Tibial nerve (tissue), 4 donors: ENCODE results near the gene PHF21B. TPM values are rescaled to one million over a fixed set of nuclear protein-coding genes. Genes with fewer than 3 reads are reported as not detected.

Source experiments
- DNase-seq, 2 donors: peaks; one replicate each; pipeline ENCODE4 v3.0.0-alpha.2; 2019; ENCODE audit warnings: low spot score in 2 of 2
- H3K27ac ChIP-seq, 4 donors: fragments of 200-600 bp; sonication (generic) in 3 of 4; one replicate each; pipeline ENCODE4 v1.5.1; 2017 to 2019; ENCODE audit warnings: mild to moderate bottlenecking in 1 of 4
- H3K27me3 ChIP-seq, 2 donors: fragments of 200-600 bp; sonication (generic) in 1 of 2; one replicate each; pipeline versions ENCODE4 v1.5.1 to v1.6.0; 2017 to 2019
- H3K36me3 ChIP-seq, 3 donors: fragments of 200-600 bp; sonication (generic); one replicate each; pipeline ENCODE4 v1.5.1; 2018 to 2019
- H3K4me1 ChIP-seq, 4 donors: fragments of 200-600 bp; sonication (generic) in 3 of 4; one replicate each; pipeline ENCODE4 v1.5.1; 2017 to 2019
- H3K4me3 ChIP-seq, 4 donors: fragments of 200-600 bp; sonication (generic) in 3 of 4; one replicate each; pipeline ENCODE4 v1.5.1; 2017 to 2019; ENCODE audit warnings: mild to moderate bottlenecking in 1 of 4, moderate library complexity in 1 of 4
- H3K9me3 ChIP-seq, 4 donors: fragments of 200-600 bp; sonication (generic) in 3 of 4; one replicate each; pipeline ENCODE4 v1.5.1; 2017 to 2019
- EP300 ChIP-seq, 2 donors: sonication (generic); formaldehyde crosslinking; IDR thresholded peaks; one replicate each; pipeline ENCODE4 v1.6.1; 2017; ENCODE audit warnings: antibody characterized with exemption in 2 of 2, mild to moderate bottlenecking in 1 of 2
- POLR2A ChIP-seq, 2 donors: fragments of 450-650 bp; IDR thresholded peaks; one replicate each; pipeline ENCODE4 v1.6.1; 2017; ENCODE audit warnings: antibody characterized with exemption in 2 of 2, mild to moderate bottlenecking in 2 of 2, moderate library complexity in 2 of 2
- WGBS, 2 donors: methylation state at CpG; one replicate each; pipeline ENCODE4 v1.1.5; 2018; 5-methylcytosine and 5-hydroxymethylcytosine counted together
- total RNA-seq, 4 donors: library from RNA; depleted of rRNA; stranded (reverse); fragments of >200 nt; gene quantifications; one replicate each; pipeline ENCODE4 v1.1.0, GENCODE V29; 2016
- TF ChIP-seq, protein P1 (sequence below), 5 experiments: fragments of 200-600 bp in 3 of 5; fragments of 450-650 bp in 2 of 5; sonication (generic) in 3 of 5; IDR thresholded peaks; one replicate each; pipeline ENCODE4 v1.5.1; 2016 to 2019; ENCODE audit warnings: antibody characterized with exemption in 5 of 5, mild to moderate bottlenecking in 3 of 5, moderate library complexity in 2 of 5

PHF21B gene
- total RNA-seq, 4 donors from 2014 or later = 0.39 to 4.2 (median 0.90) TPM; not detected in 1

DNA sequence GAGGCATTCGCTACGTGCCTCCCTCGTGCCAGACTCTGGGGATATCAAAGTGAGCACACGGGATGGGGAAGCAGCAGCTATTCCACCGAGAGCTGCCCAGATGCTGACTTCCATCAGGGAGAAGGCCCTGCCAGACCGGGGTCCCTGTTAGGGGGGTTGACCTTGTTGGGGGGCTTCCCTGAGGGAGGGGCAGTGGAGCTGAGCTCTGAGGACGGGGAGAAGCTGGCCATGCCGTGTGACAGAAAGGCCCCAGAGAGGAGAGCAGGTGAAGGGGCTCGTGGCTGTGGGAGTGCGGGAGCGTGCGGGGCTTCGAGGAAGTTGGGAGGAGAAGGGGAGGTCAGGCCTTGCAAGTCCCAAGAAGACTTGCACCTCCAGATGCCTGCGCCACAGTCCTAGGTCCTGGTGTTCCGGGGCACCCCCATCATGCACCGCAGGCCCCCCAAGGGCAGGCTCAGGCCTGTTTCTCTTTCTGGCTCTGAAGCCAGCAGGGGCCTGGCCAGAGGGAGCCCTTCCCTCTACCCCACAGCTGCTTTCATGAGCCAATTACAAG lies 163.0 kb downstream of the PHF21B start:
- 71 to 80% methylated on average over 16 of the region's 16 CpGs for WGBS, 2 donors
- TF ChIP-seq POLR2A (IDR thresholded peaks at IDR 0.05) (no peak), EP300 (IDR thresholded peaks at IDR 0.05) (no peak)
- TF ChIP-seq, protein P1, sequence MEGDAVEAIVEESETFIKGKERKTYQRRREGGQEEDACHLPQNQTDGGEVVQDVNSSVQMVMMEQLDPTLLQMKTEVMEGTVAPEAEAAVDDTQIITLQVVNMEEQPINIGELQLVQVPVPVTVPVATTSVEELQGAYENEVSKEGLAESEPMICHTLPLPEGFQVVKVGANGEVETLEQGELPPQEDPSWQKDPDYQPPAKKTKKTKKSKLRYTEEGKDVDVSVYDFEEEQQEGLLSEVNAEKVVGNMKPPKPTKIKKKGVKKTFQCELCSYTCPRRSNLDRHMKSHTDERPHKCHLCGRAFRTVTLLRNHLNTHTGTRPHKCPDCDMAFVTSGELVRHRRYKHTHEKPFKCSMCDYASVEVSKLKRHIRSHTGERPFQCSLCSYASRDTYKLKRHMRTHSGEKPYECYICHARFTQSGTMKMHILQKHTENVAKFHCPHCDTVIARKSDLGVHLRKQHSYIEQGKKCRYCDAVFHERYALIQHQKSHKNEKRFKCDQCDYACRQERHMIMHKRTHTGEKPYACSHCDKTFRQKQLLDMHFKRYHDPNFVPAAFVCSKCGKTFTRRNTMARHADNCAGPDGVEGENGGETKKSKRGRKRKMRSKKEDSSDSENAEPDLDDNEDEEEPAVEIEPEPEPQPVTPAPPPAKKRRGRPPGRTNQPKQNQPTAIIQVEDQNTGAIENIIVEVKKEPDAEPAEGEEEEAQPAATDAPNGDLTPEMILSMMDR (IDR thresholded peaks at IDR 0.05) = no peak
- Histone ChIP-seq H3K27me3 (no peaks in the 10 kb centered on the region), H3K4me3 (no peak overlapping the region), H3K4me1 (no peaks in the 10 kb centered on the region), H3K9me3 (peaks cover 0 to 20% (median 4%) of the 10 kb centered on the region in 4 donors), H3K36me3 (peaks cover 0 to 25% (median 0%) of the 10 kb centered on the region in 3 donors), H3K27ac (no peak overlapping the region)
- no peak for DNase-seq

DNA sequence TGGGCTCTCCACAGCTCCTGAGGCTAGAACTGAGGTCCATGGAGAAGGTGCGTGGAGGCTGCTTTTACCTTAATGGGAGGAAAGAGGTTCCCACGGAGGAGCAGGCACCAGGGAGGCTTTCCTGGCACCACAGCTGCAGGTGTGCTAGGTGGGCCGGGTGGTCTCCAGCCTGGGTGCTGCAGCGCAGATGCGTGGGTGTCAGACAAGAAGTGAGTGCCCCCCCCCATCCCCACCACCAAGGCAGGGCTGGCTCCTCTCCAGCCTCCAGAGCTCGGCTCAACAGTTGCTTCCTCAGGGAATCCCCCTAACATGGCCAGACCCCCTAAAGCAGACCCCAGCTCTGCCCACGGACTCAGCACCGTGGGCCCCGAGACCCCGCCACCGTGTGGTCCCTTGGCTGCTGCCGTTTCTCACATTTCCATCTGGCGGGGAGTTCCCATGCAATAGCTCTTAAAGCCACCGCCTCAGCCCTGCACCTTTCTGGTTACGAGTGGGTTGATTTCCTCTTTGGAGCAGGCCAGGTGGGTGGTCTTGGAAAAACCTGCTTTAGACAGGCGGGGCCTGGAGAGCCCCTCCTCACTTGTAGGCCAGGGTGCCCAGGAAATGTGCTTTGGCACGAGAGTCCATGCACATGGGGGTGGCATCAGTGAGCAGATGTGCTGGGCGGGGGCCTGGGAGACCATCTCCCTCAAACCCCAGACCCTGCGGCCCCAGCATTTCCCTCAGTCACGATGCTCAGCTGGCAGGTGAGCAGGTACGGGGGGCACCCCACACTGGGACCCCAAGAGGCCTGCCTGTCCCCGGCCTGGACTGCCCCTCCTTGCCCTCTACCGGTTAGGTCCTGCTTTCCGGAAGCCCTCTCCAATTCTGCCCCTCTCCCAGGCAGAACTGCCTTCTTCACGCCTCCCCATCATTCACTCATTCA lies 163.7 kb downstream of the PHF21B start:
- no peak for DNase-seq
- 67 to 83% methylated on average over 20 to 24 of the region's 25 CpGs for WGBS, 2 donors
- no peak overlapping the region for H3K4me3 ChIP-seq
- peaks cover 0 to 25% (median 0%) of the 10 kb centered on the region in 3 donors for H3K36me3 ChIP-seq
- no peak overlapping the region for H3K27ac ChIP-seq
- no peaks in the 10 kb centered on the region for H3K27me3 ChIP-seq
- TF ChIP-seq, protein P1 (IDR thresholded peaks at IDR 0.05) = no peak
- no peak for TF ChIP-seq POLR2A (IDR thresholded peaks at IDR 0.05)
- no peak for TF ChIP-seq EP300 (IDR thresholded peaks at IDR 0.05)
- no peaks in the 10 kb centered on the region for H3K4me1 ChIP-seq
- peaks cover 0 to 20% (median 4%) of the 10 kb centered on the region in 4 donors for H3K9me3 ChIP-seq

DNA sequence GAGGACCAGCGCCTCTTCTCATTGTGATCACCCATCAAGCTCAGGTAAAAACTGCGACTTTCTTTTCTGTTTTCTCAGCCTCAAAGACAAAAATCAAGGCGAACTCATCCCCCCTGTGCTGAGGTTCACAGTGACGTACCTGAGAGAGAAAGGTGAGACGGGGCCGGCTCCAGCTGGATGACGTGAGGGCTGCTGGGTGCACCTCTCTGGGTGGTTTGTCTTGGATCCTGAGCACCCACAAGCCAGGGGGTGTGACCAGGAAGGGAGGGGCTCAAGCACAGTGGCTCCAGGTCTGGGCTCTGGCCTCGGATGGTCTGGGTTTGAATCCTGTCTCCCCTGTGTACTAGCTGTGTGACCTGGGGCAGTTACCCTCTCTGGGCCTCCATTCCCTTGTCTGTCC lies 164.6 kb downstream of the PHF21B start:
- DNase-seq = no peak
- H3K36me3 ChIP-seq = peaks cover 0 to 25% (median 0%) of the 10 kb centered on the region in 3 donors
- 90 to 94% methylated on average over 7 to 8 of the region's 8 CpGs for whole genome bisulfite sequencing, 2 donors
- H3K4me1 ChIP-seq = no peaks in the 10 kb centered on the region
- H3K27me3 ChIP-seq = no peaks in the 10 kb centered on the region
- no peak overlapping the region for H3K4me3 ChIP-seq
- TF ChIP-seq POLR2A (IDR thresholded peaks at IDR 0.05) (no peak), EP300 (IDR thresholded peaks at IDR 0.05) (no peak)
- TF ChIP-seq, protein P1 (IDR thresholded peaks at IDR 0.05) = no peak
- no peak overlapping the region for H3K27ac ChIP-seq
- H3K9me3 ChIP-seq = peaks cover 0 to 20% (median 4%) of the 10 kb centered on the region in 4 donors

DNA sequence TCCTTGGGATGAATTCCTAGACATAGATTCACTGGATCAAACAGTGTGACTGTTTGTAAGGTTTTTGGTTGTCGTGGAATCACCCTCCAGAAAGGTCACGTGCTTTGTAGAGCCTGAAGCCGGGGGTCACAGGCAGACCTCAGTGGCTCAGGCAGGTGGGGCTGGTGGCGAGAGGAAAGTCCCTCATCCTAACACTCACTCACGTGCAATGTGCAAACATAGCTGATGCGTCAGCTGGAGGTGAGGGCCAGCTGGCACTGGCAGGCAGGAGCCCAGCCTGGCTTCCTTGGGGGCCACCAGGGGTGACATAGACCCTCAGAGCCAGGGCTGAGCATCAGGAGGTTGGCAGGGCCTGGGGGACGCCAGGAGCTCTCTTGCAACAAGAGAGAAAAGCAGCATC lies 167.4 kb downstream of the PHF21B start:
- 74 to 81% methylated on average over 7 of the region's 7 CpGs for WGBS, 2 donors
- Histone ChIP-seq H3K27ac (no peak overlapping the region), H3K36me3 (peaks cover 0 to 5% (median 0%) of the 10 kb centered on the region in 3 donors), H3K9me3 (peaks cover 0 to 20% (median 4%) of the 10 kb centered on the region in 4 donors), H3K4me3 (no peak overlapping the region), H3K4me1 (no peaks in the 10 kb centered on the region), H3K27me3 (no peaks in the 10 kb centered on the region)
- no peak for DNase-seq
- TF ChIP-seq POLR2A (IDR thresholded peaks at IDR 0.05) = no peak
- TF ChIP-seq EP300 (IDR thresholded peaks at IDR 0.05) = no peak
- TF ChIP-seq, protein P1 (IDR thresholded peaks at IDR 0.05) = no peak
